Activated gamma-delta T cell treated with anti-CD3 and anti-CD28 coated beads, Interleukin-2, amount 50 U/mL, for 16 hours (primary cell): ENCODE data around the gene MAP1LC3C.

ENCODE experiments used
- DNase-seq: peaks from one replicate; pipeline ENCODE4 v3.0.0-alpha.2; 2020; ENCODE audit warnings: low read depth

Gene MAP1LC3C

DNA sequence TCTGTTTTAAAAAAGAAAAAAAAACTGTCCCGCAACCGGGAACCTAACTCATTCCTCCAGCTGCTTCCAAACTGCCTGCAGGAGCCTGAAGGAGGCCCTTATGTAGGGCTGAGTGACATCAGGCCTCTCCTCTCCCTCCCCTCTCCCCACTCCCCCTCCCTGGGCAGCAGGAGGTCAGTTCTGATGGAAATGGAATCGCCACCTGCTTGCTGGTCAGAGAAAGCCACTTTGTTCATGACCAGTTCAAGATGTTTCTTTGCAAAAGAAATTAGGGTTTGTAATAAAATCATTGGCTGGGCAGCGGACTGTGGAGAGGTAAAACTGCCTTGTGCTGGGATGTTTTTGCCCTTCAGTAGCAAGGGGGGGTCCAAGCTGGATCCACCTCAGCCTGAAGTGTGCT is at the start of gene MAP1LC3C:
MAP1LC3C (minus strand) TSS at position 73 of the 400 bp plus-strand sequence. CDS start 90 bp downstream, outside the sequence.
- no peak for DNase-seq

DNA sequence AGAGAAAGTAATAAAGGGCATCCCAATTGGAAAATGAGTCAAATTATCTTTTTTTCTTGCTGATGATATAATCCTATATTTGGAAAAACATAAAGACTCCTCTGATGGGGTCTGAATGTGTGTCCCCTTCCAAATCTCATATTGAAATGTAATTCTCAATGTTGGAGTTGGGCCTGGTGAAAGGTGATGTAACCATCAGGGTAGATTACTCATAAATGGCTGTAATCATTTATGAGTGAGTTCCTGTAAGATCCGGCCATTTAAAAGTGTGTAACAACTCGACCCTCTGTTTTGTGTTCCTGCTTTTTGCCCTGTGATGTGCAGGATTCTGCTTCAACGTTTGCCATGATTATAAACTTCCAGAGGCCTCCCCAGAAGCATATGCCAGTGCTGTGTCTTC is 44.3 kb upstream of the MAP1LC3C start:
- DNase-seq: no peak

DNA sequence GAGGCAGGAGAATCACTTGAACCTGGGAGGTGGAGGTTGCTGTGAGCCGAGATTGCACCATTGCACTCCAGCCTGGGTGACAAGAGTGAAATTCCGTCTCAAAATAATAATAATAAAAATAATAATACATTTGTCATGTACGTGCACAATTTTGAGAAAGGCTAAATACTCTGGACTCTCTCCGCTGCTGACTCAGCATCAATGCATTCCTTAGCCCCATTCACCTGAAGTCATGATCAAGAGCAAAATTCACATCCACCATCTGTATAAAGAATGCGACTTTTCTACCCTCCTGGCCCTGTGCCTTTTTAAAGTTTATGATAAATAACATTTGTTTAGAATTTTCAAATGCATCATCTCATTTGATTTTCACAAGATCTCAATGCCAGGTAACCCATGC is 35.5 kb upstream of the MAP1LC3C start:
- no peak for DNase-seq

DNA sequence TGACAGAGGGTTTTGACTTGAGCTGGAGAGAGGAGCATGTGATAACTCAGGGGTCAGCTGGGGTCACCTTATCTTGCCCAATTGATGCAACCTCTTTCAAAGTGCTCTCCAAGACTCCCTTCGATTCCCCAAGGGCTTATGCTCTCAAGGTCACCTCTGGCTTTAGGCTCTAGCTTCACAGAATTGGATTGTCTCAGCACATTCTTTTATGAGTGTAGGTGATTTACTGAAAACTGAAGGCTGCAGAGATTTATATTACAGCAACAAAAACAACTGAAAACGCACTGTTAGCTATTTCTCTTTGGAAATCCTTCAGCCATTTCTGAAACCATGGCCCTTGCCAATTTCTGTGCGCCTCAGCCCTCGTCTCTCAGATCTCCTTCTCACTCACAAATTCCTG is 34.5 kb upstream of the MAP1LC3C start:
- DNase-seq: no peak

DNA sequence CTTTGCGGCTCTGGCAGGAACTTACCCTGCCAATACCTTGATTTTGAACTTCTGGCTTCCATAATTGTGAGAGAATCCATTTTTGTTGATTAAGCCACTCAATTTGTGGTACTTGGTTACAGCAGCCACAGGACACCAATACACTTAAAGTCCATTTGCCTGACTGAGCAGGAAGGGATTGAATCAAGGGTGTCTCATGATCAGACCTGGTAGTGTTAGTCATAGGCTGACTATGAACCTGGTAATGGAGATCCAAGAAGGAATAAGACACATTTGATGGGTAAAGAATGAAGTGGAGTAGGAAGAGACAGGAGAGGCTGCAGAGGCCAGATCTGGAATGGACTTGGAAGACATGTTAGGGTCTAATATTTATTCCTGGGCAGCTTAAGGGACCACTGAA is 31.2 kb upstream of the MAP1LC3C start:
- DNase-seq: no peak

DNA sequence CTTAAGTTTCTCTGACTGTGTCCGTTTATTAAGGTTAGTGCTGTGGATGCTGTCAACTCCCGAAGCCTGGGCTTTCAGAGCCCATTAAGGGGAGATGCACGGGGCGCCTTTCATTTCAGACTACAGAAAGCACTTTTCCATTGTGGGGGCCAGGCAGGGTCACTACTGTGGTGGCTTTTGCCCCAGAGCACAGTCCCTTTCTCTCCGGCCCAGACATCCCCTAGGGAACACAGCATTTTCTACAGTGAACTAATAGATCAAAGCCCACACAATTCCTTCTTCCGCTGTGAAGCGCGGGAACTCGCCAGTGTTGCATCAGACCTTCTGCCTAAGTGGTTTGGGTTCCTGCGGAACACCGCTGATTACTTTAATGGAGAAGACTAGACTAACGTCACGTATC is 26.8 kb upstream of the MAP1LC3C start:
- no peak for DNase-seq

DNA sequence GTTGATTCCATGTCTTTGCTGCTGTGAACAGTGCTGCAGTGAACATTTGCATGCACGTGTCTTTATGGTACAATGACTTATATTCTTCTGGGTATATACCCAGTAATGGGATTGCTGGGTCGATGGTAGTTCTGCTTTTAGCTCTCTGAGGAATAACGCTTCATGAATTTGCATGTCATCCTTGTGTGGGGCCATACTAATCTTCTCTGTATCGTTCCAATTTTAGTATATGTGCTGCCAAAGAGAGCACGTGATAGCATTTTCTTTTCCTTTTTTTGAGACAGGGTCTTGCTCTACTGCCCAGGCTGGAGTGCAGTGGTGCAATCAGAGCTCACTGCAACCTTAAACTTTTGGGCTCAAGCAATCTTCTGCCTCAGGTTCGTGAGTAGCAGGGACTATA is 24.9 kb upstream of the MAP1LC3C start:
- DNase-seq: no peak

DNA sequence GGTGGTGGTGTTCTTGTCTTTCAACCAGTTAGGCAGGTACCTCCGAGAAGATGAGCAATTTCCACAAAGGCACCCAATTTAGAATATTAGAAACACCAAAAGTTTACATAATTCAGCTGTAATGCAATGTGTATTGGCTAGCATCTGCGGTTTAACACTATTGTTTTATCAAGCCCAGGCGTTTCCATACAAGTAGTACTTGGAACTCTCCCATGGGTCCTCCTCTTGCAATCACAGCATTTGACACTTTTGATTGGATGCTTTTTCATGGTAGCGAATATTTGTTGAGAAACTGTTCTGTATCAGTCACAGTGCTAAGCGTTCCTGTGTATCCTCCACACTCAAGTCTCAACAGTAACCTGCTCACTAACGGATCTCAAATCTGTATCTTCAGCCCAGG is 20.1 kb upstream of the MAP1LC3C start:
- no peak for DNase-seq

DNA sequence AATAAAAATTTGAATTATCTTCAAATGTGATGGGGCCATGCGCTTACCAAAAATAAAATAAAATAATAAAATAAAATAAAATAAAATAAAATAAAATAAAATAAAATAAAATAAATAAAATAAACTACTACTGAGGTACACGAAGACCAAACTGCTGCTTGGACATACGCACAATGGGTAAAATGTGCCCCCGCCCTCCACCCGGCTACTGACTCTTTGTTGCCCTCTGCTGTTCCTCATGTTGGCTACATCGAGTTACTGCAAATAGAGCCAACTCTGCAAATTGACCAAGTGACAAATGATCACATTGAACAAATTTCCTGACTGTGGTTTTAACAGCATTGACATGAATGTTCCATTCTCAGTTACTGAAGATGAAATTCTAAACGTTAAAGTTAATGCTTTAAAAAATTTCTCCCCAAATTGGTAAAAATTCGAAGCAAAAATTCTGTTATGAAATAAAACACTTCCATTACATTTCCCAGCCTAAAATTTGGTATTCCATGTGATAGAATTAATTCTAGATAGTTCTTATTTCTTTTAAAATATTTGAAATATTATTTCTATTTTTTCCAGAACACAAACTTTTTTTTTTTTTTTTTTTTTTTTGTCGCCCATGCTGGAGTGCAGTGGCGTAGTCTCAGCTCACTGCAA is 18.8 kb upstream of the MAP1LC3C start:
- peak; percentile 7 for DNase-seq

DNA sequence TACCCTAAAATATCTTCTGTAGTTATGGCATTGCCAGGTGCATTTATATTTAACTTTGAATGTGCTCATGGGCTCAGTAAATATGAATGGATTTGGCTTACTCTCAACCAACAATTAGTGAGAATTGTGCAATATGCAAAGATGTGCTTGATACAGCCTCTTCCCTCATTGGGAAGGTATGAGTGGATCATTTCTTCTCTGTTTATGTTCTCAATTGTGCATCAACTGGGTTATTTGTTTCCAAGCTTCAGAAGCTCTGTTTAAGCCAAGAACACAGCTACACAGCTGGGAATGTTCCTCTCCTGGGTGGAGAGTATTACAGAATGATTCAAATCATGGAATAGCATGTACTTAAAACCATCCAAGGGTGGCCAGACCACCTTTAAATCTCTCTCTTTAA is 17.6 kb upstream of the MAP1LC3C start:
- DNase-seq: no peak

DNA sequence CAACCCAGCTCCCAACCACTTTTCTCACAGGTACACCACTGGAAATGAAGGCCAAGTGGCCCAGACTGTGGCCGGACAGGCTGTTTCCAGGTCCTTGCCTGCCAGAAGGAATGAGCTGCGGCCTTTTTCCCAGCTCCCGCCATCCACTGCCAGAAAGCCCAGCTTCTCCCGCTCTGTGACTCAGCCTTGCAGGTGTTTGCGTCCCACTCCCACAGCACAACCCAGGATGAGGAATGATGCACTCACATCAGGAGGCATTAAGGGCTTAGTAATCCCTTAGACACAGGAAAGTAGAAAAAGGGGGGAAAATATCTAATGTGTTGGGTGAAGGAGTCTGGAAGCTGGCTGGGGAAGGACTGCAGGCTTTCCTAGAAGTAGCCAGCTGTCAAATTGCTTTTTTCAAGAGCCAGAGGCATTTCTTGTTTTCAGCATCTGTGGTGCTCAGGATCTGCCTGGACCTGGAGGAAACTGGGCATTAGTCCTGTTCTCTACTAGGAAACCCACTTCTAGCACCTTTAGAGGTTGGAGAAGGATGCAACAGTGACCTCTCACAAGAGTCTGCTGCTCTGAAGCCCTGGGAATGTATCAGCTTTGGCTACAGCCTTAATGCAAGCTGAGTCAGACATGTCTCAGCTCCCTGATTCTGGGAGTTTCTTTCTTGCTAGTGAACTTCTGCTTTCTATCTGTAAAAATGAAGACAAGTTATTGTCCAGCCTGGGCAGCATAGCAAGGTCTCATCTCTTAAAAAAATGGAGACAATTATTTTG is 13.2 kb upstream of the MAP1LC3C start:
- DNase-seq: no peak

DNA sequence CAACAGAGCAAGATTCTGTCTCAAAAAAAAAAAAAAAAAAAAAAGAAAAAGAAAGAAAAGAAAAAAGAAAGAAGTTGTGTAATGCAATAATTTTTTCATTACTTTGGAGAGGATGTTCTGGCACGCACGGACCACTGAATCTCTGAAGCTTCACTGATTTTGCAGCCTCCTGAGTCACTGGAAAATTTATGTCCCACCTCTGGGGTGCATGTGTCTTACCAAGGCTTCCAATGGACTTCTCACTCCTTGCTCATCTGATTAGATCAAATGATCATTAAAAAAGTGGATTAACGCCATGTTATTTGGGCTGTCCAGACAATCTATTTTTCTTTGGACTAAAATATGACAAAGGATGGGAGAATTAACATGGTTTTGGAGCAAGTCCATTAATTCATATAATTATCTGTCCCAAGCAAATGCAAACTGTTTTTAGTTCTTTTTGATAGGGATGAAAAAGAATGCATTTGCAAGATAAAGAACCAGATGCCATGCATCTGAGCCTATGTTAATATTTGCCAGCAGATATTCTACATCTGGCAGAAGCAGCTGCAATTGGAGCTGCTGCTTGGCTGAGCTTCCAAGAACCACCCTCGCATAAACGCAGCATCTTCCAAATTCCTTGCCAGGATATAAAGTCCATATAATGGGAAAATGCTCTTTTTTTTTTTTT is 10.1 kb upstream of the MAP1LC3C start:
- no peak for DNase-seq

DNA sequence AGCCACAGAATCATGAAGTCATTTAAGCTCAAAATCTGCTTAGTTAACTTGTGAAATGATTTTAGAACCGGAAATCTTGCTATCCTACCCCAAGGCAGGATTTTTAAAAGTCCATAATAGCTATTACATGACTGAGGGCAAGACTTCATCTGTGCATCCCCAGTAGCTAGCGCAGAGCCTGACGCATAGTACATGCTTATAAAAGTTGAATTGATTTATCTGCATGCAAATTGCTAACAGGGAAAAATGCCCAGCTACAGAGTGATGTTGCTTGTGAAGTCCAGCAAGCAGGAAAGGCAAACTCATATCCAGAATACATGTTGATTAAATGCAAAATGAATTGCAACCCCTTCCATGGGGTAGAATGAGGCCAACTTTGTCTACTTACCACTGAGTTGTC is 8.1 kb upstream of the MAP1LC3C start:
- no peak for DNase-seq

DNA sequence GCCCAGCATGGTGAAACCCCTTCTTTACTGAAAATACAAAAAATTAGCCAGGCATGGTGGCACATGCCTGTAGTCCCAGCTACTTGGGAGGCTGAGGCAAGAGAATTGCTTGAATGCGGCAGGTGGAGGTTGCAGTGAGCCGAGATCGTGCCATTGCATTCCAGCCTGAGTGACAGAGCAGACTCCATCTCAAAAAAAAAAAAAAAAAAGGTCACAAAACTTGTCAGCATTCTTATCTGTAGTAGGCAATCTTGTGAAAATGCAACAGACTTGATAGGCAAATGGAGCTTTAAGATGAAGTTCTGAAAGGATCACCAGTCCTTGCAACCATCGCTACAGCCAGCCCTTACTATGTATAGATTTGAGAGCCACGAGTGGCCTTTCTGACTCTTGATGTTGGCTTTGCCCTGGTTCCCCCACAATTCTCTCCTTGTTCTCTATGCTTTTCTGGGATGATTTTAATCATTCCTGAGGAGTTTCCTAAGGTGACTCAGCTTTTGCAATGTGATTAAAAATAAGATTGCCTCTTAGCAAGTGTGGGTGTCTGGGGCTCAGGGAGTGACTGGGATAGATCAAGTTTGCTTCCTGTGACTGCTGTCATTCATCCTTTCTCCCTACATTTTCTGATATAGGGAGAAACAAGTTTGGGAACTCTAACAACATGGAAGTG is 7.1 kb upstream of the MAP1LC3C start:
- DNase-seq: no peak

DNA sequence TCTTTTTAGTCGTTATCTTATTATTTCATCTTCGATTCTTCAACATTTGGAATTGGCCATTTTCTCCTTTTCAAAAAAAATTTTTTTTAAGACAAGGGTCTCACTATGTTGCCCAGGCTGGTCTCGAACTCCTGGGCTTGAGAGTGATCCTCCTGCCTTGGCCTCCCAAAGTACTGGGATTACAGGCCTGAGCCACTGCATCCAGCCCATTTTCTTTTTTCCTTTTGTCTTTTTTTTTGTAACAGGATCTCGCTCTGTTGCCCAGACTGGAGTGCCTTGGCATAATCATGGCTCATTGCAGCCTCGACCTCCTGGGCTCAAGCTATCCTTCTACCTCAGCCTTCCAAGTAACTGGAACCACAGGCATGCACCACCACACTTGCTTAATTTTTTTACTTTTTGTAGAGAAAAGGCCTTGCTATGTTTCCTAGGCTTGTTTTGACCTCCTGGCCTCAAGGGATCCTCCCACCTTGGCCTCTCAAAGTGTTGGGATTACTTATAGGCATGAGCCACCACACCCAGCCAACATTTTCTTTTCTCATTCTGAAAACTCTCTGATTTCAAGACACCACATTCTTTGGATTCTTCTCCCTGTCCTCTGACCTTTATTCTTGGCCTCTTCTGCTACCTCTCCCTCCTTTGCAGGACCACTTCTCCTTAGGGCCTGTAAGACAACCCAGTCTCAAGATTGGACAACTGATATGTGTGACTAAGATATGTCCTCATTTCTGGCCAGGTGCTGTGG is 6.0 kb upstream of the MAP1LC3C start:
- DNase-seq: no peak

DNA sequence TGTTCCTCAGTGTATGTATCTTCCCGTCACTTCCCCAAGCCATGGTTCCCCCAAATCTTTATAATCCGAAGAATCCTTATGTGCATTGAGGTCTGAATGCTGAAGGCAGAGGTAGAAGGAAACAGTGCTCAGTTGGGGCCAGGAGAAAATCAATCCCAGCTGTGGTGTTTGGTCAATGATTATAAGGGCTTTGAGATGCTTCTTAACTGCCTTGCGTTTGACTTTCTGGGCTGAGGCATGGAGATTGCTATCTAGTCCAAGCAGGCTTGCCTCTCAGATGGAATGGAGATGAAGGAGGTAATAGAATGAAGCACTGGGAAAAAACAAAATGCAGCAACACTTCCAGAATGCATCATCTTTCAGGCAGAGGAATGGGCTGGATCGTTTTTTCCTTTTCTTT is 3.6 kb upstream of the MAP1LC3C start:
- DNase-seq: no peak

DNA sequence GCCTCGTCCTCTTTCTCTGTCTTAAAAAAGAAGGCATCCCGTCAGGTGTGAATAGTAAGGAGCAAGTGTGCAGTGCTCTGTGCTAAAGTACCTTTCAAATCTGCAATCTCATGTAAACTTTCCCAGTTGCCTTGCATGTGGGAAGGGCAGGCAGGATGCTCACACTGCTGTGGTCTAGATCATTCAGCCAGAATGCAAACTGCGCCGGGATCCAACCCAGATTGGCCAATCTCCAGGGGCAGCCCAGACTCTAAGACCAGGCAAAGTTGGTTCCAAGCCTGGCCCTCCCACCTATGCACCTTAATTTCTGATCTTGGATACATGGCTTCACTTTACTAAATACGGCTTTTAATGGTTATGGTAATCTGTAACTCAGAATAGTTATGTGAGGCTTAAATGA is 3.2 kb upstream of the MAP1LC3C start:
- DNase-seq: no peak

DNA sequence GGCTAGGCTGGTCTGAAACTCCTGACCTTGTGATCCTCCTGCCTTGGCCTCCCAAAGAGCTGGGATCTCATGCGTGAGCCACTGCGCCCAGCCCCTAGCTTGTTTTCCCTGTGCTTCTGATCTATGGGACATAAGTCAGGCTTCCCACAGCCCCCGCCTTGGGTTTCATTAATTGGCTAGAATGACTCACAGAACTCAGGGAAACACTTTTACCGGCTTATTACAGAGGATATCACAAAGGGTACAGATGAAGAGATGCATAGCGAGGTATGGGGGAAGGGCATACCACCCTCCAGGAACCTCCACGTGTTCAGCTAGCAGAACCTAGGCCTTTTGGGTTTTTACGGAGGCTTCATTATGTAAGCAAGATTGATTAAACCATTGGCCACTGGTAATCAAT is 1.5 kb upstream of the MAP1LC3C start:
- no peak for DNase-seq

DNA sequence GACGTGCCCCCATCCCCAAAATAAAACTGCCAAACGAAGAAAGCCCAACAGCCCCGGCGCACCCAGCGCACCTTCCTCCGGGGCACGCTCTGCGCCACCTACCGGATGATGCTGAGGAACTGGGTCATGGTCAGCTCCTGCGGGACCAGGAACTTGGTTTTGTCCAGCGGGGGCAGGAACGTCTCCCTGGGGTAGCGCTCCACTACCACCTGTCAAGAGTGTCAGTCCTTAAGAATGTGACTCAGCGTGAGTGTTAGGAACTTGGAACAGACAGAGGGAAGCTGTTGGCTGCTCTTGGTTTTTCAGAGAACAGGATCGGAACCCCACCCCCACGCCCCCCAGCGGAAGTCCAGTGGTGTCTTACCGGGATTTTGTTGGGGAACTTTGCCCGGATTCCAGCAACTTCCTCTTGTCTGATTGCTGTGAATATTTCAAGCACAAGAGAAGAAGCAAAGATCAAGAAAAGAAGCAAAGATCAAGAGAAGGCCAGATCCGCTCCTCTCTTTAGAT is 431 bp downstream of the MAP1LC3C start:
- DNase-seq: peak; percentile 14

DNA sequence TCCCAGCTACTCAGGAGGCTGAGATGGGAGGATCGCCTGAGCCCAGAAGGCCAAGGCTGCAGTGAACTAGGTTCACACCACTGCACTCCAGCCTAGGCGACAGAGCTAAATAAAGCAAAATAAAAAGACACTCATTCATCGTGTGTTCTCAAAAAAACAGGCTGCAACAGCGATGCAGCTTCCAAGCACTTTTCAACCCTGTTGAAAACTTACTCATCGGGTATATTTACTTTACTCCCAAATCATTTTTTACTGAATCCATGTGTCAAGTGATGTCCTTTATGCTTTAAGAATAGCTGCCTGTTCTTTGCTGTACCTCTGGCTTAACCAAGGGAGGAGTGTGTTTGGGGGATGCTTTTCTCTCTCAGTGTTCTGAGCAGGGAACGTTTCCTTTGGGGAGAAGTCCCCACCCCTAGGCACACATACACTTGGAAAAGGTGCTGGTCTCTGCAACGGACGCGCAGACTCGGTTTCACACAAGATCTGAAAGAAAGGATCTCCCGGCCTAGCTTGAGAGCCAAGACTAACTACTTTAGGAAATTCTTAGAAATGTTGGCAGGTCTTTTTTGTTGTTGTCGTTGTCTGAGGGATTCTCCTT is 1.4 kb downstream of the MAP1LC3C start:
- no peak for DNase-seq

DNA sequence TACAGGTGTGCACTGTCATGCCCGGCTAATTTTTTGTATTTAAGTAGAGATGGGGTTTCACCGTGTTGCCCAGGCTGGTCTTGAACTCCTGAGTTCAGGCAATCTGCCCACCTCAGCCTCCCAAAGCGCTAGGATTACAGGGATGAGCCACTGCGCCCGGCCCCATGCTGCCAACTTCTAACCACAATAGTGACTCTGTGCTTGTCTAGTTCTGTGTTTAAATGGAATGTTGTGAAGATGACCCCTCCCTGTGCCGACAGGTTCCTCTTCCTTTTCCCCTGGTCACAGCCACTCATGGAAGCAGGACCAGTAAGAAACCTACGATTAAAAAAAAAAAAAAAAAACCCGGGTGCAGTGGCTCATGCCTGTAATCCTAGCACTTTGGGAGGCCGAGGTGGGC is 4.7 kb downstream of the MAP1LC3C start:
- no peak for DNase-seq
